ENCODE data around the gene UPK2.

The UPK2 gene

GRCh38 chr11:118956094-118956846, at the start of gene UPK2:
Gene UPK2, plus strand, starts transcription at chr11:118956298. Its CDS starts 53 bp downstream, at chr11:118956351.
- DNase-seq: peak; percentile 92

GRCh38 chr11:118907051-118908042, 48.8 kb upstream of the UPK2 start:
- DNase-seq: peak; percentile 95

GRCh38 chr11:118908264-118908663, 47.8 kb upstream of the UPK2 start:
- no peak for DNase-seq

GRCh38 chr11:118908901-118909618, 47.0 kb upstream of the UPK2 start:
- DNase-seq: no peak

- no peak for DNase-seq
Measured at GRCh38 chr11:118909619-118910308, 46.3 kb upstream of the UPK2 start.

DNA sequence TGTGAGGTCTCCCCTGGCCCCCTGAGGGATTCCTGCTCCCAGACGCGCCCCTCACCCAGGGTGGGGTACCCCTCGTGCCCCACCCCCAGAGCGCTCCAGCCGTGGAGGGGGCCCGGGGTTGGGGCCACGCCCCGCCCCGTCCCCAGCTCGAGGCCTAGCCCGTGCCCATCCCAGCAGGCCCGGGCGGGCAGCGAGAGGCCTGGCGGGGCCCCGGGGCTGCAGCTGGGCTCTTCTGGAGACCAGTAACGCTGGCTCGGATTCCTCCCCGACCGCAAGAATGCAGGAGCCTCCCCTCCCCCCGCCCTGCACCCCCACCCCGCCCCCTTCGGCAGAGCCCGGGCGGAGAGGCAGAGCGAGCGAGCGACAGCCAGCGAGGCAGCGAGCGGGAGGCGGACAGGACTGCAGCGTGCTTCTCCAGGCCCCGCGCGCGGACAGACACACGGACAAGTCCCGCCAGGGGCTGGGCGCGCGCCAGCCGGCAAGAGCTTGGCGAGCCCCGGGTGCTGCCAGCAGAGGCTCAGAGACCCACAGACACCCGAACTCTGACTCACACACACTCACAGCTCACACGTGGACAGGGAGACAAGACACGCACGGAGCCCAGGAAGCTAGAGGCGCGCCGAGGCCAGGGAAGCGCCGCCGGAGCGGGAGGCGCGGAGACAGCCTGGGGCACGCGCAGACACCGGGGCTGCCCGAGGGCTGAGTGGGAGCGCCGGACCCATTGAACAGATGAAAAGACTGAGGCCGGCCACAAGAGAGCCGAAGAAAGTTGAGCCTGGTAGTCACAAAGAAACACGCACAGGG, 45.6 kb upstream of the UPK2 start:
- no peak for DNase-seq

DNA sequence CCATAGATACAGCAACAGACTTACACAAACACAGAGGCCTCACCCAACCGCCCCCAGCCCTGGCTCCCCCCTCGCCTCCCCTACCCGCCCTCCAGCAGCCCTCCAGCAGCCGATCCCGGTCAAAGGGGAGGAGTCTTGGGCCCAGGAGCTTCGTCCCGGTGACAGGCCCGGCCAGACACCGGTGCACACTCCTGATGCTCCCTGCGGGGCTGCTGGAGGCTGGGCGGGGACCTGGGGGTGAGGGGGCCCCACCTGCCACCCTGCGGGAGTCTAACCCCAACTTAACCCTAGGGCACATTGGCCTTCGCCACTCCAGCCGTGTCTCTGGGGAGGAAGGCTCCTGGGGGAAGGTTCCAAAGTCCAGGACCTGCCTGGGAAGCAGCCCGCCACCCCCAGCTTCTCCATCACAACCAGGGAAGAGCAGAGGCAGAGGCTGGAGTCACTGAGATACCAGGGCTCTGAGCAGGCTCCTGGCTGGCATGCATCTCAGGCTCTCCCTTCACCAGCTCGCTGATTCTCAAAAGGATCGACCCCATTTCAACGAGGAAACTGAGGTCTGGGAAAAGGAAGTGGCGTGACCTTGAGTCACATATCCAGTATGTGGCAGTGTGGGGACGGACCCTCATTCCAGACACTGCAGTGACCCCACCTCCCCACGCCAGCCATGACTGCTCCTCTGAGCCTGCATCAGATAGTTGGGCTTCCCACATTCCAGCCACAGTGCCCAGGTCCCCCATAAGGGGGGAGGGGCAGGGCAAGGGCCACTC, 44.8 kb upstream of the UPK2 start:
- no peak for DNase-seq

- DNase-seq: peak; percentile 81
Measured at GRCh38 chr11:118911880-118912741, 44.0 kb upstream of the UPK2 start.

DNA sequence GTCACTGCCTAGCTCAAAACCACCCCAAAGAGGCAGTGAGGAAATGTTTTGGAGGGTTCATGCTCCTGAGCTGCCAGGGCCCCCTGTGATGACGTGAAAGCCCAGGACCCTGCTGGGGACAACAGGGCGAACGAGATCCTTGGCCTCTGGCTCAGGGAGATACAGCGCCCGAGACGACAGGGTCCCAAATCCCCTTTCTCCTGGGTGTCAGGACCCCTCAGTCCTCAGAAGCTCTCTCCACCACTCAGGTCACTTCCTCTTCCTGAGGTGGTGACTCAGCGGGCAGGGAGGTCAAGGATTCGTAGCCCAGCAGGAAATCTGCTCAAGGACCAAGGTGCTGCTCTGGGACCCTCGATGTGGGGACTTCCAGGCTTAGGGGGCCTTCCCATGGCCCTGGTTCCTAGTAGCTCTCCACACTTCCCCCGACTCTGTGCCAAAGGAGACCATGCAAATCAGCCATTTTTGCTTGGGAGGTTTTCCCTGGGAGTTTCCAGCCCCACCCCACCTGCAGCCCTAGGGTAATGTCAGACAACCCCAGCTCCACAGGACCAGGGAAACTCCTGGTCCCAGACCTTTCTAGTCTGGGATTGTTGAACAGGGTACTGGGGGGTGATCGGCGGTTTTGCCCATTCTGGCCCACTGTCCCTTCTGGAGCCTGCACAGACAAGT, 43.2 kb upstream of the UPK2 start:
- DNase-seq: peak; percentile 56

DNA sequence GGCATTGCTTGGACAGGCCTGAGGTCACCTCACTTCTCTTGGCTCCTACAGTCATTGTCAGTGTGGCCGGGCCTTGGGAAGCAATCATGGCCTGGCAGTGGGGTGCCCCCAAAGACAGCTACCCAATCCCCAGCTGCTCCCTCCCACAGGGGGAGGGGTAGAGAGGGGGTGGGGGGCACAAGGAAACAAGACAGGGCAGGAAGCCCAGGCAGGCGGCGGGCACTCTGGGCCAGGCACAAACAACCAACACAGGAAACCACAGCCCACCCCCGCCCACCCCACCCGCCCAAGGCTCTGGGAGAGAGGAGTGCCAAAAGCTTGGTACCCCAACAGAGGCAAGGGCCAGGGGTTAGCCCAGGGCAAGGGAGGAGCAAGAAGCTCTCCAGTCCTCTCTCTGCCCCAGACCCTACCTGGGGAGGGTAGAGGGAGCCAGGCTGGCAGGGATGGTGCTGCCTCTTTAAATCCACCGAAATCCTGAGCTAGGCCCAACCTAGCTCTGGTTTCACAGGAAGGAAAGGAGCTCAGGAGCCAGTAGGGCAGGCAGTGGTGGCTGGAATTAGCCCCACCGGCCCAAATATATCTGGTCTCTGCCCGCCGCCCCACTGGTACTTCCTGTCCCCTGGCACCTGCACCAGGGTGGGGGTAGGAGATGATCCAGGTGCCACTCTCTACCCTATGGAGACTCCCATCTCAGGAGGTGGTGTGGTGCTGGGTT, 42.5 kb upstream of the UPK2 start:
- no peak for DNase-seq

GRCh38 chr11:118914178-118914918, 41.8 kb upstream of the UPK2 start:
- DNase-seq: no peak

DNA sequence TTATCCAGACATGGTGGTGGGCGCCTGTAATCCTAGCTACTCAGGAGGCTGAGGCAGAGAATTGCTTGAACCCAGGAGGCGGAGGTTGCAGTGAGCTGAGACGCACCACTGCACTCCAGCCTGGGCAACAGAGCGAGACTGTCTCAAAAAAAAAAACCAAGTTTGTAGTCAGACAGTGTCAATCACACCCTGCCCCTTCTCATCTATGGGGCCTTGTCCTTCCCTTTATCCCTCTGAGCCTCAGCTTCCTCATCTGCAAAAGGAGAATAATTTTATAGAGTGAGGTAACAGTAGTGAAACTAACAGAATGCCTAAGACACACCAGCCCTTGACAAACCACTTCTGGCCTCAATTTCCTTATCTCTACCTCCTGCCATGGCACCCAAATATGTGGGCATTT, 41.1 kb upstream of the UPK2 start:
- DNase-seq: peak; percentile 31

- DNase-seq: no peak
Measured at GRCh38 chr11:118915396-118915795, 40.7 kb upstream of the UPK2 start.

DNA sequence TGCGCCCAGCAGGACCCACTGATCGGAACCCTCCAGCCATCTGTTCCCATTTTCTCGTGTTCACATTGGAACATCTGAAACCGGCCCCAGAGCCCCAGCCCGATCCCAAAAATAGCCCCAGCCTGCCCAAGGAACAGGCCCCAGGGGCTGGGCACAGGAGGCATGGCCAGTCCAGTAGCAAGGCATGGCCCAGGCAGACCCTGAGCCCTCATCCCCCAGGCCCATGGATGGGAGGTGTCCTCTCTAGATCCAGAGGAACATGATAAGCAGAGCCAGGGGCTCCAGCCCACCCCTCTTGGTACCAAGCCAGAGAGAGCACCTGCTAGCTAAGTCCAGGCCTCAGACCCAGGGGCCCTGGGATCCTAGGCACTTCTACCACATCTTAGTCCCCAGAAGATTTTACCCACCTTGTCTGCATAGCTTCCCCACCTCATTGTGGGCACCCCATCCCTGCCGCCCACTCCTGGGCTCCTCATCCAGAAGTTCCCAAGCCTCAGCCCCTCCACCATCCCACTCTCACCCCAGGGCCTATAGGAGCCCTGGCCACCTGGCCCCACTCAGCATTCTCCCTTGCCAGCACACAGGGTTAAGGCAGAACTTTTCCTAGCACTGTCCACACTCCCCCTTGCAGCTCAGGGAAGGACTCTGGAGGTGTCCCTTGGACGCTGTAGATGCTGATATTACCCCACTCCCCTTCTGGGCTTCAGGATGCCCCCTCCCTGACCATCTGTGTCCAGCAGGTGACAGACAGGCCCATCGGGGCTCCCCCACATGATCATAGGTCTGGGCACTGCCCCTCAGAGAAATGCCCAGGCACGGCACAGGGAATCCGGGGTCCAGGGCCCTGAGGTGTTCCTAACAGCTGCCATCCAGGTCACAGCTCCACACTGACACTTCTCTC, 39.9 kb upstream of the UPK2 start:
- DNase-seq: no peak

DNA sequence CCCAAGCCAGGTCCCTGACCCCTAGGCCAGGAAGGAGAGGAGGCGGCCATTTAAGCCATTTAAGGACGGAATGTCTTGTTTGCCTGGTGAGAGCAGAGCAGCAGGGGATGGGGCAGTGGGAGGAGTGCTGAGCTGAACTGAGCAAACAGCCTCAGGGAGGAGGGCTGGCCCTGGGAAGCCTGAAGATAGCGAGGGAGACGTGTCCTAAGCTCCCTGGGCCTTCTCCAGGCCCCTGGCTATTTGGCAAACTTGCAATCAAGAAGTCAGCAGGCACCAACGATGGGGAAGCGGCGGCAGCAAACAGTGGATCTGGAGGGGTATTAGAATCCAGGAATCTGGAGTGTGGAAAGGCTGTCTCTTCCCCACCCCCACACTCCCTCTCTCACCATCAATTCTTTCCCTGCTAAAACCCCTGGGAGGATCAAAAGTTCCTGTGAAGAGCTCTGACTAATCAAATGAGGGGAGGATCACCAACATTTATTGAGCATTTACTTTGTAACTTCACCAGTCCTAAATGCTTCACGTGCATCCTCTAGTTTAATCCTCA, 39.2 kb upstream of the UPK2 start:
- no peak for DNase-seq

DNA sequence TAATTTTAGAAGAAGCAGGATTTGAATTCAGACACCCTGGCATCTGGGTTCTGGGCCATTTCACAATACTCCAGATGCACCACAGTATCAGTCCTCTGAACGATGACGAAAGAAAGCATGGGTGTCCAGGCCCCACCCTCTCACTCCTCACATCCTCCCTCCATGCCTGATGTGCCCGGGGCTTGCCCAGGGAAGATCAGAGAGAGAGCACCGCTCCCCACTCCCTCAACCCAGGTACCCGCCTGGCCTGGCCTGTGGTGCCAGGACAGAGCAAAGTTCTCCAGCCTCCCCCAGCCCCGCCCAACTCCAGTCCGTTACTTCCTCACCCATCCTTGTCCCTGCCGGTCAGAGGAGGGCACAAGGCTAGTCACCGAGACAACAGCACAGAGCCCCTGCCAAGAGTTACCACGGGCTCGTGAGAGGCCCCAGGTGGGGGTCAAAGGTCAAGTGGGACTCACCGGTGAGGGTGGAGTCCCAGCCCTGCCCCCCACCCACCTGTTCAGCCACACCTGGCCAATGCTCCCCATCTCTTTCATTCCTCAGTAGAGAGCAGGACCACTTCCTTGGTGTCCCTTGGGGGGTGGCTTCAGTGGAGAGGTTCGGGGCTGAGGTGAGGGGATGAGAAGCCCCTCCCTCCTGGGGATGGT, 38.5 kb upstream of the UPK2 start:
- DNase-seq: no peak
